ENCODE results near the gene PACRG. TPM values are rescaled to one million over a fixed set of nuclear protein-coding genes. Genes with fewer than 3 reads are reported as not detected.

PACRG gene
- total and polyA plus RNA-seq, 9 donors: 1.2 to 2.7 (median 1.9) TPM

DNA sequence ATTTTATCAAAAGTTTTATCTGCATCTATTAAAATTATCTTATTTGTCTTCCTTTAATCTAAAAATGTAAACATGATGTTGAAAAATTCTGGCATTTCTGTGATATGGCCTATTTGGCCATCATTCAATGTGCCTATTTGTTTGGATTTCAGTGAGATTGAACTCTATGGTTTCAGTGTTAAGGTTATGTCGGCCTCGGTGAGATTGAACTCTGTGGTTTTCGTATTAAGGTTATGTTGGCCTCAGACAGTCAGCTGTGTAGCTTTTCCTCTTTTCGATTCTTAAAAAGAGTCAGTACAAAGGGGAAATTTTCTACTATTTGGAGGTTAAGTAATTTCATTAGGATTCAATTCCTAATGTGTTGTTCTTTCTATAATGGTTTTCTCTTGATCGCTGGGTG lies 320.6 kb downstream of the PACRG start:
- DNase-seq: no peak
- Histone ChIP-seq H3K4me1 (ENCODE audit: control insufficient read depth, insufficient read depth, low read length) (no peaks in the 10 kb centered on the region), H3K27ac (ENCODE audit: low read length) (no peak overlapping the region), H3K4me3 (ENCODE audit: low read length) (no peak overlapping the region), H3K27me3 (ENCODE audit: control insufficient read depth, insufficient read depth, low read length) (no peaks in the 10 kb centered on the region), H3K36me3 (ENCODE audit: control insufficient read depth, insufficient read depth, low read length) (no peaks in the 10 kb centered on the region), H3K9me3 (replicated peaks; ENCODE audit: control insufficient read depth, low read depth, low read length) (no peaks in the 10 kb centered on the region)
- WGBS (ENCODE audit: insufficient coverage): 89% methylated on average over 3 of the region's 5 CpGs

DNA sequence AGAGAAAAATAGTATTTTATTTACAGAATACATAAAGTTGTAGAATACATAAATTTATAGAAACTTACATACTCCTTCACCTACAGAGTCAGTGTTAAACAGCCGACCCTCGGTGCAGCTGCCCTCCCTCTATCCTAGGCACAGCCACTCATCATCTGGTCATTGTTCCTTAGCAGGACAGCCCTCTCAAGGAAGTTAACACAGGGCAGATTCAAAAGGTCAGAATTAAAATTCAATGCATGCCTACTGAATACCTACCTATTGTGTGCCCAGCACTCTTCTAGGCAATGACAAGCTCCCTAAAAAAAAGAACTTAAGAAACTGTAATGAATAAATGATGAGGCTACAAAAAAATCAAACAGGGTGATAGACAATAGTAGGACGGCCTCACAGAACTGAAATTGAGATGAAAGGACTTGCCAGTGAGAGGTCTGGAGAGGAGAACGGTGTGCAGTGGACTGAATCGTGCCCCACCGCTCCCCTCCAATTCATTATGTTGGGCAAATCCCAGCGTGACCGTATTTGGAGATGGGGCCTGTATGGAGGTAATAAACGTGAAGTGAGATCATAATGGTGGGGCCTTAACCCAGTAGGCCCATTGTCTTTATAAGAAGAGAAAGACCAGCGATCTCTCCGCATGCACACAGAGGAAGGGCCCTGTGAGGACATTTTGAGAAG lies 326.0 kb downstream of the PACRG start:
- H3K27ac ChIP-seq (ENCODE audit: low read length): no peak overlapping the region
- WGBS (ENCODE audit: insufficient coverage): 77% methylated on average over 4 of the region's 11 CpGs

GRCh38 chr6:163054641-163055040 lies 326.9 kb downstream of the PACRG start:
- Histone ChIP-seq H3K9me3 (replicated peaks; ENCODE audit: control insufficient read depth, low read depth, low read length) (no peaks in the 10 kb centered on the region), H3K36me3 (ENCODE audit: control insufficient read depth, insufficient read depth, low read length) (no peaks in the 10 kb centered on the region), H3K27me3 (ENCODE audit: control insufficient read depth, insufficient read depth, low read length) (no peaks in the 10 kb centered on the region), H3K4me1 (ENCODE audit: control insufficient read depth, insufficient read depth, low read length) (no peaks in the 10 kb centered on the region), H3K27ac (ENCODE audit: low read length) (no peak overlapping the region), H3K4me3 (ENCODE audit: low read length) (no peak overlapping the region)
- 86% methylated on average over 2 of the region's 5 CpGs for WGBS (ENCODE audit: insufficient coverage)
- DNase-seq: no peak

More for the DNA sequence above, 326.0 kb downstream of the PACRG start:
- Histone ChIP-seq H3K4me1 (ENCODE audit: control insufficient read depth, insufficient read depth, low read length) (no peaks in the 10 kb centered on the region), H3K9me3 (replicated peaks; ENCODE audit: control insufficient read depth, low read depth, low read length) (no peaks in the 10 kb centered on the region), H3K27me3 (ENCODE audit: control insufficient read depth, insufficient read depth, low read length) (no peaks in the 10 kb centered on the region), H3K36me3 (ENCODE audit: control insufficient read depth, insufficient read depth, low read length) (no peaks in the 10 kb centered on the region), H3K4me3 (ENCODE audit: low read length) (no peak overlapping the region)
- DNase-seq: no peak

DNA sequence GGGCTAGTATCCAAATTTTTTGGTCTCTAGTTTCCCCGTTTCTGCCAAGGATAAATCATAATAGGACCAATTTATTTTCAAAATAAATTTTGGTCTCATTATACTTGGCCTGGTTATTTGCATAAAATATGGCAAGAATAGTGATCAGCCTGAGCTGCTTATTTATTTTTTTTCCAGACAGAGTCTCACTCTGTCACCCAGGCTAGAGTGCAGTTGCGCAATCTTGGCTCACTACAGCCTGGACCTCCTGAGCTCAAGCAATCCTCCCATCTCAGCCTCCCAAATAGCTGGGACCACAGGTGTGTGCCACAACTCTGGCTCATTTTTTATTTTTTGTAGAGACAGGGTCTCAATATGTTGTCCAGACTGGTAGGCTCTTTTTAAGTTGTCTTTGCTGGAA lies 329.5 kb downstream of the PACRG start:
- WGBS (ENCODE audit: insufficient coverage): 100% methylated on average over 1 of the region's 2 CpGs
- Histone ChIP-seq H3K27ac (ENCODE audit: low read length) (no peak overlapping the region), H3K4me1 (ENCODE audit: control insufficient read depth, insufficient read depth, low read length) (no peaks in the 10 kb centered on the region), H3K27me3 (ENCODE audit: control insufficient read depth, insufficient read depth, low read length) (no peaks in the 10 kb centered on the region), H3K36me3 (ENCODE audit: control insufficient read depth, insufficient read depth, low read length) (no peaks in the 10 kb centered on the region), H3K9me3 (replicated peaks; ENCODE audit: control insufficient read depth, low read depth, low read length) (no peaks in the 10 kb centered on the region), H3K4me3 (ENCODE audit: low read length) (no peak overlapping the region)
- no peak for DNase-seq

- H3K4me3 ChIP-seq (ENCODE audit: low read length): no peak overlapping the region
- no peaks in the 10 kb centered on the region for H3K9me3 ChIP-seq (replicated peaks; ENCODE audit: control insufficient read depth, low read depth, low read length)
- DNase-seq: no peak
- no peaks in the 10 kb centered on the region for H3K36me3 ChIP-seq (ENCODE audit: control insufficient read depth, insufficient read depth, low read length)
- H3K4me1 ChIP-seq (ENCODE audit: control insufficient read depth, insufficient read depth, low read length): no peaks in the 10 kb centered on the region
- 96% methylated on average over 2 of the region's 2 CpGs for WGBS (ENCODE audit: insufficient coverage)
- no peak overlapping the region for H3K27ac ChIP-seq (ENCODE audit: low read length)
- no peaks in the 10 kb centered on the region for H3K27me3 ChIP-seq (ENCODE audit: control insufficient read depth, insufficient read depth, low read length)
These were observed 335.0 kb downstream of the PACRG start for GRCh38 chr6:163062790-163063189.

- no peaks in the 10 kb centered on the region for H3K9me3 ChIP-seq (replicated peaks; ENCODE audit: control insufficient read depth, low read depth, low read length)
- no CpG with 5 or more reads among the region's 6 CpGs for WGBS (ENCODE audit: insufficient coverage)
- H3K4me1 ChIP-seq (ENCODE audit: control insufficient read depth, insufficient read depth, low read length): no peaks in the 10 kb centered on the region
- DNase-seq: peak; percentile 11
- H3K4me3 ChIP-seq (ENCODE audit: low read length): no peak overlapping the region
- H3K36me3 ChIP-seq (ENCODE audit: control insufficient read depth, insufficient read depth, low read length): no peaks in the 10 kb centered on the region
- no peaks in the 10 kb centered on the region for H3K27me3 ChIP-seq (ENCODE audit: control insufficient read depth, insufficient read depth, low read length)
- H3K27ac ChIP-seq (ENCODE audit: low read length): no peak overlapping the region
These were observed 335.8 kb downstream of the PACRG start for GRCh38 chr6:163063561-163063960.

DNA sequence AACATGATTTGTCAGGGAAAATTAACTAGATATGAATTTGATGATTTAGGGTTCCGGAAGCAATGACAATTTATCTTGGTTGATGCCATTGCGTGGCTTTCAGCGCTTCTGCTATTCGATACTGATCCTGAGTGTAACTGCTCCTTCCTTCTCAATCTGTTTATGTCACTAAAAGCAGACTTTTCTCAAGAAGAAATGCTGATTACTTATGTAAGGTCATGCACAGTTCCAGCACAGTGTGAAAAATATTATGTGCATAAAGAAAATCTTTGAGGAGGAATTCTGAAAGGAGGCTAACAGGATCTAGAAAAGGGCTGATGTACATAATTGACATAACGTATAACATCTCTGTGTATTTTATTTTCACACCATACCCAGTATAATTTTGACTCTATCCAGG lies 336.6 kb downstream of the PACRG start:
- Histone ChIP-seq H3K27ac (ENCODE audit: low read length) (no peak overlapping the region), H3K4me3 (ENCODE audit: low read length) (no peak overlapping the region), H3K27me3 (ENCODE audit: control insufficient read depth, insufficient read depth, low read length) (no peaks in the 10 kb centered on the region), H3K4me1 (ENCODE audit: control insufficient read depth, insufficient read depth, low read length) (no peaks in the 10 kb centered on the region), H3K36me3 (ENCODE audit: control insufficient read depth, insufficient read depth, low read length) (no peaks in the 10 kb centered on the region), H3K9me3 (replicated peaks; ENCODE audit: control insufficient read depth, low read depth, low read length) (no peaks in the 10 kb centered on the region)
- DNase-seq: no peak
- 94% methylated on average over 2 of the region's 5 CpGs for WGBS (ENCODE audit: insufficient coverage)

GRCh38 chr6:163066200-163066599 lies 338.4 kb downstream of the PACRG start:
- Histone ChIP-seq H3K9me3 (replicated peaks; ENCODE audit: control insufficient read depth, low read depth, low read length) (no peaks in the 10 kb centered on the region), H3K4me3 (ENCODE audit: low read length) (no peak overlapping the region), H3K27ac (ENCODE audit: low read length) (no peak overlapping the region), H3K36me3 (ENCODE audit: control insufficient read depth, insufficient read depth, low read length) (no peaks in the 10 kb centered on the region), H3K4me1 (ENCODE audit: control insufficient read depth, insufficient read depth, low read length) (no peaks in the 10 kb centered on the region), H3K27me3 (ENCODE audit: control insufficient read depth, insufficient read depth, low read length) (no peaks in the 10 kb centered on the region)
- no peak for DNase-seq
- 85% methylated on average over 2 of the region's 3 CpGs for WGBS (ENCODE audit: insufficient coverage)

DNA sequence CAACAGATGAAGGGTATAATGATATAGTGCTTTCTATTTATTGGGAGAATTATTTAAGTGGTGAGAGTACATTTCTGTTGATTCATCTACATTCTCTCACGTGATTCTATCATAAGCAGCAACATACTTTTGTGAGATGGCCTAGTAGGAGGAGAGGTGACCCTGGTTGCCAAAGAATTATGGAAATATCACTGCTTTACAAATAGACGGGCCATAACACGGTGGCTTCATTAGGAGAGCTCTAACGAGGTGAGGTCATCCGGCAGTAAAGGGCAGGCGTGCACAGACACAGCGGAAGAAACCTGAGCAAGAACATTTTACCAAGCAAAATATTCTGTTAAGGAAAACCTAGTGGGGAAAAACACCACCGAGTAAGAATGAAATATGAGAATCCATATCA lies 349.4 kb downstream of the PACRG start:
- H3K27me3 ChIP-seq (ENCODE audit: control insufficient read depth, insufficient read depth, low read length): no peaks in the 10 kb centered on the region
- 20% methylated on average over 1 of the region's 8 CpGs for WGBS (ENCODE audit: insufficient coverage)
- H3K9me3 ChIP-seq (replicated peaks; ENCODE audit: control insufficient read depth, low read depth, low read length): peaks cover 4% of the 10 kb centered on the region
- no peaks in the 10 kb centered on the region for H3K36me3 ChIP-seq (ENCODE audit: control insufficient read depth, insufficient read depth, low read length)
- H3K4me1 ChIP-seq (ENCODE audit: control insufficient read depth, insufficient read depth, low read length): no peaks in the 10 kb centered on the region
- H3K4me3 ChIP-seq (ENCODE audit: low read length): no peak overlapping the region
- DNase-seq: no peak
- no peak overlapping the region for H3K27ac ChIP-seq (ENCODE audit: low read length)

- H3K9me3 ChIP-seq (replicated peaks; ENCODE audit: control insufficient read depth, low read depth, low read length): peaks cover 4% of the 10 kb centered on the region
- H3K4me3 ChIP-seq (ENCODE audit: low read length): no peak overlapping the region
- DNase-seq: no peak
- no peaks in the 10 kb centered on the region for H3K27me3 ChIP-seq (ENCODE audit: control insufficient read depth, insufficient read depth, low read length)
- WGBS (ENCODE audit: insufficient coverage): 95% methylated on average over 7 of the region's 7 CpGs
- H3K36me3 ChIP-seq (ENCODE audit: control insufficient read depth, insufficient read depth, low read length): no peaks in the 10 kb centered on the region
- H3K27ac ChIP-seq (ENCODE audit: low read length): no peak overlapping the region
- H3K4me1 ChIP-seq (ENCODE audit: control insufficient read depth, insufficient read depth, low read length): no peaks in the 10 kb centered on the region
These were observed 350.9 kb downstream of the PACRG start for GRCh38 chr6:163078712-163079111.

DNA sequence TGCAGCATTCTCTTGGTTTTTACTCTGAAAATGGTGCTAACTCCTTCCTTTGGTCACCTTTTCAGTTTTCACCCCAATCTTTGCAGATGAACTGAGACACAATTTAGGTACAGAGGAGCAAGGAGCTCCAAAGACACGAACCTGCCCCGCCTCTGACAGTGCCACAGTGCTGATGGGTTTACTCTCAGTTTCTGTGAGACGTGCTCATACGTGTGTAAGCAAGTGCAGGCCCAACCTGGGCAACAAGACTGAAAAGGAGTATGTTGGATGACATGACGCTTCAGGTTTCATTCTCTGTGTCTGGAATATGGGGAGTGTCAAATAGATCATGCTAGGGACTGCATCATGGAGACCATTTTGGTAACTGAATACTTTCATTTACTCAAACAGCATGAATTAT lies 352.5 kb downstream of the PACRG start:
- H3K36me3 ChIP-seq (ENCODE audit: control insufficient read depth, insufficient read depth, low read length): no peaks in the 10 kb centered on the region
- H3K4me3 ChIP-seq (ENCODE audit: low read length): no peak overlapping the region
- H3K9me3 ChIP-seq (replicated peaks; ENCODE audit: control insufficient read depth, low read depth, low read length): peaks cover 4% of the 10 kb centered on the region
- DNase-seq: no peak
- H3K27ac ChIP-seq (ENCODE audit: low read length): no peak overlapping the region
- no peaks in the 10 kb centered on the region for H3K27me3 ChIP-seq (ENCODE audit: control insufficient read depth, insufficient read depth, low read length)
- 95% methylated on average over 4 of the region's 5 CpGs for WGBS (ENCODE audit: insufficient coverage)
- no peaks in the 10 kb centered on the region for H3K4me1 ChIP-seq (ENCODE audit: control insufficient read depth, insufficient read depth, low read length)

Data from muscle of leg (tissue), 11 donors.